Right lobe of liver (tissue), 4 donors: ENCODE results near the gene MAGEA8.
"Not testable (repeated sequence)": the region's sequence is repeated elsewhere in the genome, so short reads cannot be mapped to it uniquely, and the experiment has no call there.

Experiments
- POLR2A ChIP-seq: fragments of 450-650 bp; IDR thresholded peaks from one replicate; pipeline ENCODE4 v1.6.1; 2017; ENCODE audit warnings: antibody characterized with exemption, mild to moderate bottlenecking
- TF ChIP-seq, protein P1 (sequence below), 4 donors: fragments of 200-600 bp in 3 of 4; fragments of 450-650 bp in 1 of 4; IDR thresholded peaks; one replicate each; pipeline versions ENCODE4 v1.5.1 to v1.8.0; 2016 to 2022; ENCODE audit warnings: antibody characterized with exemption in 4 of 4, mild to moderate bottlenecking in 2 of 4
- donor health status: DM: no; HTN: no; CAD: no.
- donor health status: DM: no; HTN: no; CAD: no.
- donor health status: DM: no; HTN: yes; CAD: no.

DNA sequence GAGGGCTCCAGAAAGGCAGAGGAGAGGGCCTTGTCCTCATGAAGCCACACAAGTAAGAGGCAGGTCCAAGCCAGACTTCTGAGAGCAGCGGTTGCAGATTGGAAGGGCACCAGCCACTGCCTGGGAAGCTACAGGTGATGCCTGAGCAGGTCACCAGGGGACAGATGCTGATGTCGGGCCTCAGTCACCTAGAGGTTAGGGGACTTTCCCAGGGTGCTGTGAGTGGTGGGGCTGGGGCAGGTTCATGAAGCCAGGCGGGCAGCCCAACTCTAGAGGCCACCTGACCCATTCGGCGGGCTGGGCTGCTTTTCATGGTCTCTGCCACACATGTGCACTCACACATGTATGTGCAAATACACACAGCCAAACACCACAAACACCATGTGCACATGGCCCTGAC, 52.0 kb downstream of the MAGEA8 start:
- TF ChIP-seq, protein P1, sequence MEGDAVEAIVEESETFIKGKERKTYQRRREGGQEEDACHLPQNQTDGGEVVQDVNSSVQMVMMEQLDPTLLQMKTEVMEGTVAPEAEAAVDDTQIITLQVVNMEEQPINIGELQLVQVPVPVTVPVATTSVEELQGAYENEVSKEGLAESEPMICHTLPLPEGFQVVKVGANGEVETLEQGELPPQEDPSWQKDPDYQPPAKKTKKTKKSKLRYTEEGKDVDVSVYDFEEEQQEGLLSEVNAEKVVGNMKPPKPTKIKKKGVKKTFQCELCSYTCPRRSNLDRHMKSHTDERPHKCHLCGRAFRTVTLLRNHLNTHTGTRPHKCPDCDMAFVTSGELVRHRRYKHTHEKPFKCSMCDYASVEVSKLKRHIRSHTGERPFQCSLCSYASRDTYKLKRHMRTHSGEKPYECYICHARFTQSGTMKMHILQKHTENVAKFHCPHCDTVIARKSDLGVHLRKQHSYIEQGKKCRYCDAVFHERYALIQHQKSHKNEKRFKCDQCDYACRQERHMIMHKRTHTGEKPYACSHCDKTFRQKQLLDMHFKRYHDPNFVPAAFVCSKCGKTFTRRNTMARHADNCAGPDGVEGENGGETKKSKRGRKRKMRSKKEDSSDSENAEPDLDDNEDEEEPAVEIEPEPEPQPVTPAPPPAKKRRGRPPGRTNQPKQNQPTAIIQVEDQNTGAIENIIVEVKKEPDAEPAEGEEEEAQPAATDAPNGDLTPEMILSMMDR (IDR thresholded peaks at IDR 0.05): not testable (repeated sequence)
- TF ChIP-seq POLR2A: not testable (repeated sequence)
